ENCODE results near the gene OSBPL3.

- TF ChIP-seq EZH2phosphoT487 (IDR thresholded peaks at IDR 0.05) (no peak), CTCF (IDR thresholded peaks at IDR 0.05) (peak; percentile 44)
Observed at GRCh38 chr7:24982917-24983316, 2.9 kb upstream of the OSBPL3 start.

Measured in neural progenitor cell (in vitro differentiated cells).